Keratinocyte (primary cell): ENCODE results near the gene FLYWCH1. TPM values are rescaled to one million over a fixed set of nuclear protein-coding genes. Genes with fewer than 3 reads are reported as not detected.

ENCODE experiments used
- DNase-seq: peaks from one replicate; pipeline ENCODE4 v3.0.0-alpha.2; 2011; ENCODE audit warnings: low read depth, missing footprints, low spot score
- FAIRE-seq: peaks from 2 replicates; lab custom pipeline; 2011; peaks lifted over from hg19 to GRCh38; lab: Jason Lieb, UNC
- H2AFZ ChIP-seq: 2 replicates; pipeline ENCODE4 v1.6.0; 2012; ENCODE audit warnings: low read length, control low read depth, inconsistent platforms; ENCODE audit not compliant: control insufficient read depth
- H3K27ac ChIP-seq: 2 replicates; pipeline ENCODE4 v1.5.1; 2011; ENCODE audit warnings: low read length; ENCODE audit not compliant: control insufficient read depth, insufficient read depth
- H3K27me3 ChIP-seq: 3 replicates; pipeline ENCODE4 v1.6.0; 2011; ENCODE audit warnings: low read length; ENCODE audit not compliant: control insufficient read depth, insufficient read depth; ENCODE audit errors: extremely low read depth
- H3K36me3 ChIP-seq, 2 experiments: 2 replicates in 1 of 2; 3 replicates in 1 of 2; pipeline ENCODE4 v1.5.1; 2011; ENCODE audit warnings: low read length in 2 of 2, mild to moderate bottlenecking in 1 of 2; ENCODE audit not compliant: control insufficient read depth in 2 of 2, insufficient read depth in 2 of 2; ENCODE audit errors: extremely low read depth in 1 of 2
- H3K4me1 ChIP-seq: 3 replicates; pipeline ENCODE4 v1.5.1; 2011; ENCODE audit warnings: low read length; ENCODE audit not compliant: control insufficient read depth, insufficient read depth; ENCODE audit errors: extremely low read depth
- H3K4me2 ChIP-seq: 3 replicates; pipeline ENCODE4 v1.6.0; 2011; ENCODE audit warnings: low read depth, low read length; ENCODE audit not compliant: control insufficient read depth, insufficient read depth; ENCODE audit errors: extremely low read depth
- H3K4me3 ChIP-seq, 3 experiments: fragments of 200-600 bp in 1 of 3; sonication (generic) in 1 of 3; 2 replicates in 2 of 3; 3 replicates in 1 of 3; pipeline ENCODE4 v1.5.1; 2011 to 2016; ENCODE audit warnings: low read length in 3 of 3, mild to moderate bottlenecking in 3 of 3, control low read depth in 2 of 3, inconsistent platforms in 1 of 3, low read depth in 1 of 3, mixed read lengths in 1 of 3, mixed run types in 1 of 3, moderate library complexity in 1 of 3; ENCODE audit not compliant: control insufficient read depth in 2 of 3, insufficient read depth in 2 of 3; ENCODE audit errors: extremely low read depth in 1 of 3
- H3K79me2 ChIP-seq: 2 replicates; pipeline ENCODE4 v1.6.0; 2012; ENCODE audit warnings: low read length; ENCODE audit not compliant: control insufficient read depth, insufficient read depth
- H3K9ac ChIP-seq: 3 replicates; pipeline ENCODE4 v1.6.0; 2011; ENCODE audit warnings: low read length; ENCODE audit not compliant: control insufficient read depth, insufficient read depth; ENCODE audit errors: extremely low read depth
- H3K9me1 ChIP-seq: 3 replicates; pipeline ENCODE4 v1.6.0; 2011; ENCODE audit warnings: low read length; ENCODE audit not compliant: control insufficient read depth, insufficient read depth; ENCODE audit errors: extremely low read depth
- H3K9me3 ChIP-seq: 2 replicates; pipeline ENCODE4 v1.5.1; 2012; ENCODE audit warnings: low read depth, low read length; ENCODE audit not compliant: control insufficient read depth
- H4K20me1 ChIP-seq: 3 replicates; pipeline ENCODE4 v1.6.0; 2011; ENCODE audit warnings: low read length; ENCODE audit not compliant: control insufficient read depth, insufficient read depth; ENCODE audit errors: extremely low read depth
- EZH2 ChIP-seq: IDR thresholded peaks from one replicate; pipeline ENCODE4 v1.6.1; 2012; ENCODE audit warnings: inconsistent platforms, mild to moderate bottlenecking, low read length, moderate library complexity
- dilution Hi-C: fragments of 300-500 bp; cut with MboI; formaldehyde crosslinking; loops from one replicate; pipeline ENCODE4 v1.7.0; 2020; ENCODE audit warnings: low sequenced_read_pairs; ENCODE audit not compliant: extremely low pct_ligation_motif_present
- polyA plus RNA-seq, 5 experiments: library from polyadenylated mRNA; depleted of rRNA in 3 of 5; stranded (reverse) in 3 of 5; stranded (forward) in 1 of 5; unstranded in 1 of 5; fragments of >200 nt; gene quantifications; 1 replicate in 1 of 5; 2 replicates in 3 of 5; 3 replicates in 1 of 5; pipeline versions ENCODE4 v1.2.1 to v1.2.3, GENCODE V29; 2011 to 2012; ENCODE audit warnings: missing spikeins in 2 of 5, low read depth in 1 of 5, low replicate concordance in 1 of 5
- TF ChIP-seq, protein P1 (sequence below), 3 experiments: IDR thresholded peaks in 1 of 3; conservative IDR thresholded peaks in 1 of 3; optimal IDR thresholded peaks in 1 of 3; 2 replicates in 2 of 3; 3 replicates in 1 of 3; pipeline versions ENCODE3 to v1.5.1; 2011; ENCODE audit warnings: low read length in 3 of 3, mild to moderate bottlenecking in 3 of 3, moderate library complexity in 2 of 3, control low read depth in 1 of 3, inconsistent platforms in 1 of 3; ENCODE audit not compliant: insufficient read depth in 2 of 3; ENCODE audit errors: extremely low read depth in 1 of 3

Gene FLYWCH1
- polyA plus RNA-seq, 1 donor (not counting 4 experiments of a cell fraction or from before 2014, with no cell fraction given): 16.2 TPM

DNA sequence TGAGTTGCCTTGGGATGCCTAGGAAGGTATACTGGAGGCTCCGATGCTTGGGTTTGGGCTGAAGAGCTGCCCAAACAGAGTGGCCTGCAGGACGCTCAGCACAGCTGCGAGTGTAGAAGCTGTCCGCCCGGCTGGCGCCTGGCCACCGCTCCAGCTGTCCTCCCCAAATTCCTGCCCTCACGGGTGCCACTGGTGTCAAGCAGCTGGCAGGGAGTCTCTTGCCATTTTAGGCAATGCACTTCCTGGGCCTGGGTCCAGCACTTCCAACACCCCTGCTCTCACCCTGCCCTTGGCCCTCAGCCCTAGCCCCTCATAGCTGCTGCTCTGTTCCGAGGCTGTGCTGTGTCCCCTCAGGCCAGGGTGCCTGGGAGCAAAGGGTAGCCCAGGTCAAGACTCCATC lies 73.7 kb downstream of the FLYWCH1 start:
- Histone ChIP-seq H3K27me3 (no peaks in the 10 kb centered on the region), H3K4me2 (no peak overlapping the region), H3K4me3 (no peak overlapping the region), H3K9ac (no peak overlapping the region), H3K4me1 (peaks cover 24% of the 10 kb centered on the region), H2AFZ (no peak overlapping the region), H3K9me3 (no peaks in the 10 kb centered on the region), H3K9me1 (no peaks in the 10 kb centered on the region), H3K36me3 (no peaks in the 10 kb centered on the region), H4K20me1 (no peaks in the 10 kb centered on the region), H3K79me2 (no peaks in the 10 kb centered on the region), H3K27ac (no peak overlapping the region)
- TF ChIP-seq, protein P1, sequence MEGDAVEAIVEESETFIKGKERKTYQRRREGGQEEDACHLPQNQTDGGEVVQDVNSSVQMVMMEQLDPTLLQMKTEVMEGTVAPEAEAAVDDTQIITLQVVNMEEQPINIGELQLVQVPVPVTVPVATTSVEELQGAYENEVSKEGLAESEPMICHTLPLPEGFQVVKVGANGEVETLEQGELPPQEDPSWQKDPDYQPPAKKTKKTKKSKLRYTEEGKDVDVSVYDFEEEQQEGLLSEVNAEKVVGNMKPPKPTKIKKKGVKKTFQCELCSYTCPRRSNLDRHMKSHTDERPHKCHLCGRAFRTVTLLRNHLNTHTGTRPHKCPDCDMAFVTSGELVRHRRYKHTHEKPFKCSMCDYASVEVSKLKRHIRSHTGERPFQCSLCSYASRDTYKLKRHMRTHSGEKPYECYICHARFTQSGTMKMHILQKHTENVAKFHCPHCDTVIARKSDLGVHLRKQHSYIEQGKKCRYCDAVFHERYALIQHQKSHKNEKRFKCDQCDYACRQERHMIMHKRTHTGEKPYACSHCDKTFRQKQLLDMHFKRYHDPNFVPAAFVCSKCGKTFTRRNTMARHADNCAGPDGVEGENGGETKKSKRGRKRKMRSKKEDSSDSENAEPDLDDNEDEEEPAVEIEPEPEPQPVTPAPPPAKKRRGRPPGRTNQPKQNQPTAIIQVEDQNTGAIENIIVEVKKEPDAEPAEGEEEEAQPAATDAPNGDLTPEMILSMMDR (optimal IDR thresholded peaks at IDR 0.05 in 1 of 3, IDR thresholded peaks at IDR 0.05 in 1 of 3, conservative IDR thresholded peaks at IDR 0.05 in 1 of 3; ENCODE audit: extremely low read depth in 1 of 3, insufficient read depth in 2 of 3, low read length in 3 of 3): no peak
- no peak for TF ChIP-seq EZH2
- dilution Hi-C loops: no loop called here
- FAIRE-seq (no peak), DNase-seq (no peak)

DNA sequence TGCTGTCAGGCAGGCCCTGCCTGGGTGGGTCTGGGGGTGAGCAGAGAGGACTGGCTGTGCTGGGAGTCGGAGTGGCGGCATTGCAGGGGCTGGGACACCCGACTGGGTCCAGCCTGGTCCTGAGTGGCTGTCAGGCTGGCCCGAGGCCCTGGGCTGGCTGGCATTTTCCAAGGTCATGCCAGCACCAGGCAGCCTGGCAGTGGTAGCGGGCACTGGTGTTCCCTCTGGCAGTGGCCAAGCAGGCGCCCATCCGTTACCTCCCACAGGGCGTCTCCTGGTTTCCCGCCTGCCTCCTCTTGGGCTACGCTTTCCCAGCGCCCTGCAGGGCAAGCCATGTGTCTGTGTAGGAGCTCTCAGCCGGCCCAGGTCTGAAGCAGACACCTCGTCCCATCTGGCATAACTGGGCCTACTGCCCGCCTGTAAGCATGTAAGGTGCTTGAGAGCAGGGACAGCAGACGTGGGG lies 74.2 kb downstream of the FLYWCH1 start:
- H3K36me3 ChIP-seq: no peaks in the 10 kb centered on the region
- H3K4me2 ChIP-seq: no peak overlapping the region
- no peaks in the 10 kb centered on the region for H3K9me3 ChIP-seq
- H4K20me1 ChIP-seq: no peaks in the 10 kb centered on the region
- H2AFZ ChIP-seq: no peak overlapping the region
- no peak for FAIRE-seq
- H3K4me1 ChIP-seq: peaks cover 24% of the 10 kb centered on the region
- no peak overlapping the region for H3K9ac ChIP-seq
- H3K27me3 ChIP-seq: no peaks in the 10 kb centered on the region
- dilution Hi-C loops: no loop called here
- DNase-seq: no peak
- H3K9me1 ChIP-seq: no peaks in the 10 kb centered on the region
- no peak overlapping the region for H3K27ac ChIP-seq
- no peaks in the 10 kb centered on the region for H3K79me2 ChIP-seq
- TF ChIP-seq, protein P1 (optimal IDR thresholded peaks at IDR 0.05 in 1 of 3, IDR thresholded peaks at IDR 0.05 in 1 of 3, conservative IDR thresholded peaks at IDR 0.05 in 1 of 3; ENCODE audit: extremely low read depth in 1 of 3, insufficient read depth in 2 of 3, low read length in 3 of 3): no peak
- TF ChIP-seq EZH2: no peak
- no peak overlapping the region for H3K4me3 ChIP-seq
